Measurements from ENCODE around the gene TEPSIN.

Gene TEPSIN

DNA sequence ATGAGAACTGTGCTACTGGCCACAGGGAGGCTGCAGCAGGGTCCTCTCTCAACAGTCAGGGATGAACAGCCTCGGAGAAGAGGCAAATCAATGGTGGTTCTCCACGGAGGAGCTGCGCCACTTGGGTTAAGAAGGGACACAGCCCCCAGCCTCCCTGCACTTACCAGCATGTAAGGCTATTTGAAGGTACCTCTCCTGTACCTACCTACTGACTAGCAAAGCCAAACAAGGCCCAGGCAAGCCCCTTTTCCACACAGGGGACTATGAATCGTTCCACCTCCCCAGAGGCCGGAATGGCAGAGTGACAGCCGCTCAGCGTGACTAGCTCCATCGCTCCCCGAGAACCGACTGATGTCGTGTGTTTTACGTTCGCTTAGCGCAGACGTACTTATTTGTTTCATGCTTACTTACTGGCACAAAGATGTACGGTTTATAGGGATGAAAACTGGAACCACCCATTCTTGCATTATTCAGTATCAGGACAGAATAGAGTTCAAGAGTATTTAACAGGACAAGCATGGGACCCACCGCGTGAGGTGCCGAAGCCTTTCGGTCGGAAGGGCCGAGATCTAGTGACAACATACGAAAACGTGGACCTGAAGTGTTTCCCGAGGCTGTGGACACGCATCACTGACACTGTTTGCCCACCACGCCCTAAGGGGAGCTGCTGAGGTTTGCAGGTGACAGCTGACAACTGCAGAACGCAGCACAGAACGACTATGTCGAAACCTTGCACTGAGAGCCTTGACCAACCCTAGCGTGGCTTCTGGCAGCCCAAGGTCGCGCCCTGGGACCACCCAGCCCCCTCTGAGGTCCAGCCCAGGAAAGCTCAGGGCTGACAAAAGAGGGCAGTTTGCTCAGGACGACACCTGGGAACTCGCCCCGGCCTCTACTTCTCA, 1.0 kb downstream of the TEPSIN start:
- H3K9ac ChIP-seq (ENCODE audit: low read depth in 1 of 2, low read length in 2 of 2): peak overlapping the region; percentile 74 to 76
- H3K4me1 ChIP-seq (ENCODE audit: control insufficient read depth in 1 of 2, insufficient read depth in 2 of 2, low read length in 2 of 2): peaks cover 22 to 24% of the 10 kb centered on the region in 2 donors
- H3K27ac ChIP-seq (ENCODE audit: low read depth, low read length): no peak overlapping the region
- no peaks in the 10 kb centered on the region for H3K27me3 ChIP-seq (ENCODE audit: control insufficient read depth in 1 of 2, insufficient read depth in 2 of 2, low read length in 2 of 2)
- H3K9me3 ChIP-seq (ENCODE audit: control insufficient read depth in 1 of 2, low read length in 2 of 2): no peaks in the 10 kb centered on the region
- peak overlapping the region; percentile 82 to 94 for H3K4me3 ChIP-seq (ENCODE audit: low read depth in 1 of 2, low read length in 2 of 2)
- H3K36me3 ChIP-seq (ENCODE audit: control insufficient read depth in 1 of 2, insufficient read depth in 2 of 2, low read length in 2 of 2): peaks cover 0 to 7% of the 10 kb centered on the region in 2 donors

DNA sequence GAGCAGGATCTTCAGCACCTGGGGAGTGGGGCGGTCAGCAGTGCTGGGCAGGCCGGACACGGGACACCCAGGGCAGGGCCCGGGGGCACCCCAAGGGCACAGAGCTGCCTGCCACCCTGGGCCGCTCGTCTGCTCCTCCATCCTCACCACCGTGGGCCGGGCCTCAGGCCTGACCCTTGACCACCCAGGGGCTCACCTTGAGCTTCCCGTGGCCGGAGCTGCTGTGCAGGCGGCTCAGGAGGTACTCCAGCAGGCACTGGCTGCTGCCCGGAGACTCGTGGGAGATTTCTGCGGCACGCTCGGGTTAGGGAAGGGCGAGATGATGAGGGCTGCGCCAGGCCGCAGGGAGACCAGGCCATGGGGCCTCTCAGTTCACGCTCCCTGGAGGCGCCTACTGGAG, 2.1 kb downstream of the TEPSIN start:
- no peak overlapping the region for H3K27ac ChIP-seq (ENCODE audit: low read depth, low read length)
- H3K36me3 ChIP-seq (ENCODE audit: control insufficient read depth in 1 of 2, insufficient read depth in 2 of 2, low read length in 2 of 2): peaks cover 0 to 15% of the 10 kb centered on the region in 2 donors
- H3K9ac ChIP-seq (ENCODE audit: low read depth in 1 of 2, low read length in 2 of 2): no peak overlapping the region
- H3K4me3 ChIP-seq (ENCODE audit: low read depth in 1 of 2, low read length in 2 of 2): no peak overlapping the region
- H3K9me3 ChIP-seq (ENCODE audit: control insufficient read depth in 1 of 2, low read length in 2 of 2): no peaks in the 10 kb centered on the region
- no peaks in the 10 kb centered on the region for H3K27me3 ChIP-seq (ENCODE audit: control insufficient read depth in 1 of 2, insufficient read depth in 2 of 2, low read length in 2 of 2)
- H3K4me1 ChIP-seq (ENCODE audit: control insufficient read depth in 1 of 2, insufficient read depth in 2 of 2, low read length in 2 of 2): peaks cover 22 to 24% of the 10 kb centered on the region in 2 donors

- H3K4me3 ChIP-seq (ENCODE audit: low read depth in 1 of 2, low read length in 2 of 2): no peak overlapping the region
- H3K36me3 ChIP-seq (ENCODE audit: control insufficient read depth in 1 of 2, insufficient read depth in 2 of 2, low read length in 2 of 2): peaks cover 2 to 22% of the 10 kb centered on the region in 2 donors
- no peak overlapping the region for H3K9ac ChIP-seq (ENCODE audit: low read depth in 1 of 2, low read length in 2 of 2)
- H3K4me1 ChIP-seq (ENCODE audit: control insufficient read depth in 1 of 2, insufficient read depth in 2 of 2, low read length in 2 of 2): peaks cover 22 to 24% of the 10 kb centered on the region in 2 donors
- no peak overlapping the region for H3K27ac ChIP-seq (ENCODE audit: low read depth, low read length)
- no peaks in the 10 kb centered on the region for H3K27me3 ChIP-seq (ENCODE audit: control insufficient read depth in 1 of 2, insufficient read depth in 2 of 2, low read length in 2 of 2)
- no peaks in the 10 kb centered on the region for H3K9me3 ChIP-seq (ENCODE audit: control insufficient read depth in 1 of 2, low read length in 2 of 2)
Observed at GRCh38 chr17:81235822-81236740, 2.8 kb downstream of the TEPSIN start.

DNA sequence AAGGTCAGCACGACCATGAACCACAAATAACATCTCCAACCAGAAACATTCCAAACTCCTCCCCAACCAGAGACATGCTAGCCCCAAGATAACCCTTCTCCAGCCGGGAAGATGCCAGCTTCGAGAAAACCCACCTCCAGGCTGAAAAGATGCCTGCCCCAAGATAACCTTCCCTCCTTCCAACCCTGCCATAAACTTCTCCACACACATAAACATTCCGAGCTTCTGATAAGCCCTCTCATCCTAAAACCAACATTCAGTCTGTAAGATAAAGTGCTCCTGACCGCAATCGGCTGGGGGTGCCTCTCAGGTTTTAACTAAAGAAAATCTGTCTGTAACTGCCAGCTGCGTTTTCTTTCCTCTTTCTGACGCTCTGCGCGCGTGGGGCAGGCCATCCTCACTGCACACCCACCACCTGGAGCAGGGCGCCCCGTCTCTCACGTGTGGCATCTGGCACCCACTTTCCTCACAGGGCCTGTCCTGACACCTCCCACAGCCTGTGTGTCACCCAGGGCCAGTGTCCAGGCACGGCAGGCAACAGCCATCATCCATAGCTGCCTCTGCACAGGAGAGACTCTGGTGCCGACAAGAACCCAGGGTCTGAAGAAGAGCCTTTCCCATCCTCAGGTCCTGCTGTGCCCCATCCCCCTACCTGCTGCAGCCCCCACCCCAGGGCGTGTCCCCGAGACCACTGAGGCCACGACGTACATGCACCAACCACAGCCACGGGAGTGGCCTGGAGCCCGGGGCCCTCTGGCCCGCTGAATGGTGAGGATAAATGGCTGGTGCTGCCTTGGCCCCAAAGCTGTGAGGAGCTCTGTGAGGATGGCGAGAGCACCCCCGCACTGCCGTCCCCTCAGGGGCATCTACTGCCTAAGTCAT, 3.7 kb downstream of the TEPSIN start:
- peaks cover 16 to 22% of the 10 kb centered on the region in 2 donors for H3K4me1 ChIP-seq (ENCODE audit: control insufficient read depth in 1 of 2, insufficient read depth in 2 of 2, low read length in 2 of 2)
- no peak overlapping the region for H3K27ac ChIP-seq (ENCODE audit: low read depth, low read length)
- no peaks in the 10 kb centered on the region for H3K9me3 ChIP-seq (ENCODE audit: control insufficient read depth in 1 of 2, low read length in 2 of 2)
- no peaks in the 10 kb centered on the region for H3K27me3 ChIP-seq (ENCODE audit: control insufficient read depth in 1 of 2, insufficient read depth in 2 of 2, low read length in 2 of 2)
- H3K4me3 ChIP-seq (ENCODE audit: low read depth in 1 of 2, low read length in 2 of 2): no peak overlapping the region
- H3K9ac ChIP-seq (ENCODE audit: low read depth in 1 of 2, low read length in 2 of 2): no peak overlapping the region
- peaks cover 5 to 31% of the 10 kb centered on the region in 2 donors for H3K36me3 ChIP-seq (ENCODE audit: control insufficient read depth in 1 of 2, insufficient read depth in 2 of 2, low read length in 2 of 2)

DNA sequence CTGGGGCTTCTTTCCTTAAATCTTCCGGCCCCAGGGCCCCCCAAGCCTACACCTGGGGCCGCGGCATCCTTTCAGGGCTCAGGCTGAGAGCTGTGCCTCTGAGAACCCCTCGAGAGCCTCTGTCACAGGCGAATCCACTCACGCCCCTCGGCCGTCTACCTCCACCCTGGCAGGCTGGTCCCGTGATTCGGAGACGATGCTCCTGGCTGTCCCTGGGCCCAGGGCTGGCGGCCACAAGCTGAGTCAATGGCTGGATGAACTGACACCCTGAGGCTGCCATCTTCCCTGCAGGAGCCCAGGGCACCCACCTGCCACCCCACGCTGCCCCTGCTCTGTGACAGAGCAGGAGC, 4.4 kb downstream of the TEPSIN start:
- Histone ChIP-seq H3K27ac (ENCODE audit: low read depth, low read length) (no peak overlapping the region), H3K36me3 (ENCODE audit: control insufficient read depth in 1 of 2, insufficient read depth in 2 of 2, low read length in 2 of 2) (peaks cover 11 to 38% of the 10 kb centered on the region in 2 donors), H3K9ac (ENCODE audit: low read depth in 1 of 2, low read length in 2 of 2) (no peak overlapping the region), H3K4me1 (ENCODE audit: control insufficient read depth in 1 of 2, insufficient read depth in 2 of 2, low read length in 2 of 2) (peaks cover 10 to 16% of the 10 kb centered on the region in 2 donors), H3K27me3 (ENCODE audit: control insufficient read depth in 1 of 2, insufficient read depth in 2 of 2, low read length in 2 of 2) (no peaks in the 10 kb centered on the region), H3K9me3 (ENCODE audit: control insufficient read depth in 1 of 2, low read length in 2 of 2) (no peaks in the 10 kb centered on the region), H3K4me3 (ENCODE audit: low read depth in 1 of 2, low read length in 2 of 2) (no peak overlapping the region)

DNA sequence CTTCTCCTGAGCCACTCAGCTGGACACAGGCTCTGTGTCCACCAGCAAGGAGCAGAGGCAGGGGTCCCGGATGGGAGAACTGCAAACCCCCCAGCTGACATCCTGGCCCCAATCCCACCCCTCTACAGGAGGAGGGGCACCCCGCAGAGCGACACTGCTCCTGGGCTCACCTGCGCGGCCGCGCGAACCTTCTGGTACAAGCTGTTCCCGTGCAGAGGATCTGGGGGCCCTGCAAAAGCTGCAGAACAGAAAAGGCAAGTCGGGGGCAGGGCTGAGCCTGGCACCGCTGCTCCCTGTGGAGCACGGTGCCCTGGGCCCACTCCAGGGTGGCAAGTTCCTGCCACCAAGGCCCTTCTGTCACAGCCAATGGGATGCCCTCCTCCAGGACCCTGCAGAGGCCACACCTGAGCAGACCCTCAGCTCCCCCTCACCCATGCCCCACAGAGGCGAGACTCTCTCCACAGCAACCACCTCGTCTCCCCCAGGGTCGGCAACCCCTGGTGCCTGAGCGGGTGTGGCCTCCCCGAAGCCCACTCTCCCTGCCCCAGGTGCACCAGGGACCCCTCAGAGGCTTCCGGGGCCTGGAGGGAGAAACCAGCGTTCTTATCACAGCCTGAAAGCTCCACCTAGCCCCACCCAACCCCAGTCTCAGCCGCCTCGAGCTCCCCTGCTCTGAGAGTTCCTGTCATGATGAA, 4.9 kb downstream of the TEPSIN start:
- peaks cover 10 to 16% of the 10 kb centered on the region in 2 donors for H3K4me1 ChIP-seq (ENCODE audit: control insufficient read depth in 1 of 2, insufficient read depth in 2 of 2, low read length in 2 of 2)
- H3K9me3 ChIP-seq (ENCODE audit: control insufficient read depth in 1 of 2, low read length in 2 of 2): no peaks in the 10 kb centered on the region
- no peak overlapping the region for H3K27ac ChIP-seq (ENCODE audit: low read depth, low read length)
- H3K4me3 ChIP-seq (ENCODE audit: low read depth in 1 of 2, low read length in 2 of 2): no peak overlapping the region
- H3K9ac ChIP-seq (ENCODE audit: low read depth in 1 of 2, low read length in 2 of 2): no peak overlapping the region
- H3K27me3 ChIP-seq (ENCODE audit: control insufficient read depth in 1 of 2, insufficient read depth in 2 of 2, low read length in 2 of 2): no peaks in the 10 kb centered on the region
- H3K36me3 ChIP-seq (ENCODE audit: control insufficient read depth in 1 of 2, insufficient read depth in 2 of 2, low read length in 2 of 2): peaks cover 11 to 40% of the 10 kb centered on the region in 2 donors

DNA sequence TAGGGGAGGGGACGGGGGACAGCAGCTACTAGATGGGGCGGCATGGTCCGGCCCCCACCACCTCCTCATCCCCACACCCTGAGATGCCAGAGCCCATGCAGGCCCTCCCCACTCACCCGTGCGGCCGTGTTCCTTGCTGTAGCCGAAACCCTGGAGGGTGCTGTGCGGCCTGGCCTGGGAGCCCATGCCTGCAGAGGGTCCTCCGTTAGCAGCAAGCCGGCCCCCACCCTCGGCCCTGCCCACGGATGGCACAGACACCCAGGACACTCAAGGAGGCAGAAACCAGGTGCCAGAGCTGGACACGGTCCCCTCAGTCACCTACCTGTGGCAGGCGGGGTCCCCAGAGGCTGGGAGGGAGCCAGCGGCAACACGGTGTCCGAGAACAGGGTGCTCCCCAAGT, 5.5 kb downstream of the TEPSIN start:
- no peaks in the 10 kb centered on the region for H3K9me3 ChIP-seq (ENCODE audit: control insufficient read depth in 1 of 2, low read length in 2 of 2)
- H3K36me3 ChIP-seq (ENCODE audit: control insufficient read depth in 1 of 2, insufficient read depth in 2 of 2, low read length in 2 of 2): peaks cover 11 to 44% of the 10 kb centered on the region in 2 donors
- H3K27me3 ChIP-seq (ENCODE audit: control insufficient read depth in 1 of 2, insufficient read depth in 2 of 2, low read length in 2 of 2): no peaks in the 10 kb centered on the region
- peaks cover 10 to 14% of the 10 kb centered on the region in 2 donors for H3K4me1 ChIP-seq (ENCODE audit: control insufficient read depth in 1 of 2, insufficient read depth in 2 of 2, low read length in 2 of 2)
- no peak overlapping the region for H3K4me3 ChIP-seq (ENCODE audit: low read depth in 1 of 2, low read length in 2 of 2)
- H3K27ac ChIP-seq (ENCODE audit: low read depth, low read length): no peak overlapping the region
- H3K9ac ChIP-seq (ENCODE audit: low read depth in 1 of 2, low read length in 2 of 2): no peak overlapping the region

GRCh38 chr17:81232616-81233241, 6.1 kb downstream of the TEPSIN start:
- H3K36me3 ChIP-seq (ENCODE audit: control insufficient read depth in 1 of 2, insufficient read depth in 2 of 2, low read length in 2 of 2): peaks cover 11 to 45% of the 10 kb centered on the region in 2 donors
- no peaks in the 10 kb centered on the region for H3K9me3 ChIP-seq (ENCODE audit: control insufficient read depth in 1 of 2, low read length in 2 of 2)
- no peak overlapping the region for H3K27ac ChIP-seq (ENCODE audit: low read depth, low read length)
- no peak overlapping the region for H3K9ac ChIP-seq (ENCODE audit: low read depth in 1 of 2, low read length in 2 of 2)
- no peaks in the 10 kb centered on the region for H3K27me3 ChIP-seq (ENCODE audit: control insufficient read depth in 1 of 2, insufficient read depth in 2 of 2, low read length in 2 of 2)
- no peak overlapping the region for H3K4me3 ChIP-seq (ENCODE audit: low read depth in 1 of 2, low read length in 2 of 2)
- H3K4me1 ChIP-seq (ENCODE audit: control insufficient read depth in 1 of 2, insufficient read depth in 2 of 2, low read length in 2 of 2): peaks cover 6 to 8% of the 10 kb centered on the region in 2 donors
